HepG2 (cell line): ENCODE measurements around the gene ABCB4. TPM values are rescaled to one million over a fixed set of nuclear protein-coding genes. Genes with fewer than 3 reads are reported as not detected.

Experiments used
- DNMT3B ChIP-seq: conservative IDR thresholded peaks from 2 replicates; pipeline ENCODE4 v1.6.1; 2016; ENCODE audit warnings: missing biosample characterization, control low read depth
- E2F2 ChIP-seq: sonication (generic); formaldehyde crosslinking; IDR thresholded peaks from 2 replicates; pipeline ENCODE4 v1.4.0; 2020; ENCODE audit warnings: missing genetic modification reagents, borderline replicate concordance
- KDM2A ChIP-seq: sonication (generic); formaldehyde crosslinking; IDR thresholded peaks from 2 replicates; pipeline ENCODE4 v1.4.0; 2020; ENCODE audit warnings: low read depth, missing genetic modification reagents, borderline replicate concordance
- SMYD3 ChIP-seq: sonication (generic); formaldehyde crosslinking; IDR thresholded peaks from 2 replicates; pipeline ENCODE4 v1.8.1; 2023; ENCODE audit warnings: mild to moderate bottlenecking, missing genetic modification reagents
- TAF1 ChIP-seq: sonication (generic); formaldehyde crosslinking; IDR thresholded peaks from 2 replicates; pipeline ENCODE4 v1.4.0; 2020; ENCODE audit warnings: missing genetic modification reagents
- TOPORS ChIP-seq: sonication (generic); formaldehyde crosslinking; IDR thresholded peaks from 2 replicates; pipeline ENCODE4 v1.8.0; 2023; ENCODE audit warnings: mild to moderate bottlenecking, missing genetic modification reagents
- YEATS4 ChIP-seq: sonication (generic); formaldehyde crosslinking; IDR thresholded peaks from 2 replicates; pipeline ENCODE4 v1.4.0; 2020; ENCODE audit warnings: missing genetic modification reagents, borderline replicate concordance
- ZBTB7A ChIP-seq: sonication (generic); formaldehyde crosslinking; IDR thresholded peaks from 2 replicates; pipeline ENCODE4 v1.8.0; 2022; ENCODE audit warnings: mild to moderate bottlenecking, missing genetic modification reagents
- ZMYM3 ChIP-seq: sonication (generic); formaldehyde crosslinking; IDR thresholded peaks from 2 replicates; pipeline ENCODE4 v1.5.1; 2020; ENCODE audit warnings: mild to moderate bottlenecking, missing genetic modification reagents
- ZNF121 ChIP-seq: sonication (generic); formaldehyde crosslinking; IDR thresholded peaks from 2 replicates; pipeline ENCODE4 v1.5.0; 2020; ENCODE audit warnings: mild to moderate bottlenecking, missing genetic modification reagents
- ZNF674 ChIP-seq: sonication (generic); formaldehyde crosslinking; IDR thresholded peaks from 2 replicates; pipeline ENCODE4 v1.5.0; 2020; ENCODE audit warnings: low read depth, mild to moderate bottlenecking, missing genetic modification reagents
- ZSCAN31 ChIP-seq: sonication (generic); formaldehyde crosslinking; IDR thresholded peaks from 2 replicates; pipeline ENCODE4 v1.5.0; 2020; ENCODE audit warnings: low read depth, mild to moderate bottlenecking, missing genetic modification reagents
- polyA plus RNA-seq, 8 experiments: library from polyadenylated mRNA; depleted of rRNA in 3 of 8; stranded (reverse) in 7 of 8; unstranded in 1 of 8; fragments of >200 nt; fragmentation: Illumina TruSeq in 4 of 8; extraction: Trizol in 4 of 8; gene quantifications; 2 replicates each; pipeline versions ENCODE4 v1.2.1 to v1.2.3, GENCODE V29; 2011 to 2016; ENCODE audit warnings: low read depth in 4 of 8, missing spikeins in 1 of 8, mixed read lengths in 1 of 8; ENCODE audit not compliant: insufficient read depth in 1 of 8
- total RNA-seq, 5 experiments: library from RNA; depleted of rRNA; stranded (reverse); fragments of >200 nt; fragmentation: Illumina TruSeq; extraction: Trizol; gene quantifications; 2 replicates each; pipeline ENCODE4 v1.2.3, GENCODE V29; 2016; ENCODE audit warnings: low read depth in 1 of 5
- TF ChIP-seq, protein P1 (sequence below): IDR thresholded peaks from 2 replicates; pipeline ENCODE4 v1.4.0; 2020; ENCODE audit warnings: mild to moderate bottlenecking, missing genetic modification reagents

Gene ABCB4
- total and polyA plus RNA-seq, 2 of the 13 experiments (the other 11 are each of a cell fraction or from before 2014, with no cell fraction given), result 18.0 to 32.4 TPM

- TF ChIP-seq TOPORS (CRISPR knock-in tag), result peak; percentile 2; the same call in 1 of the 2 replicates
- no peak for TF ChIP-seq ZMYM3 (CRISPR knock-in tag)
- TF ChIP-seq YEATS4 (CRISPR knock-in tag), result peak; percentile 85
- TF ChIP-seq, protein P1, sequence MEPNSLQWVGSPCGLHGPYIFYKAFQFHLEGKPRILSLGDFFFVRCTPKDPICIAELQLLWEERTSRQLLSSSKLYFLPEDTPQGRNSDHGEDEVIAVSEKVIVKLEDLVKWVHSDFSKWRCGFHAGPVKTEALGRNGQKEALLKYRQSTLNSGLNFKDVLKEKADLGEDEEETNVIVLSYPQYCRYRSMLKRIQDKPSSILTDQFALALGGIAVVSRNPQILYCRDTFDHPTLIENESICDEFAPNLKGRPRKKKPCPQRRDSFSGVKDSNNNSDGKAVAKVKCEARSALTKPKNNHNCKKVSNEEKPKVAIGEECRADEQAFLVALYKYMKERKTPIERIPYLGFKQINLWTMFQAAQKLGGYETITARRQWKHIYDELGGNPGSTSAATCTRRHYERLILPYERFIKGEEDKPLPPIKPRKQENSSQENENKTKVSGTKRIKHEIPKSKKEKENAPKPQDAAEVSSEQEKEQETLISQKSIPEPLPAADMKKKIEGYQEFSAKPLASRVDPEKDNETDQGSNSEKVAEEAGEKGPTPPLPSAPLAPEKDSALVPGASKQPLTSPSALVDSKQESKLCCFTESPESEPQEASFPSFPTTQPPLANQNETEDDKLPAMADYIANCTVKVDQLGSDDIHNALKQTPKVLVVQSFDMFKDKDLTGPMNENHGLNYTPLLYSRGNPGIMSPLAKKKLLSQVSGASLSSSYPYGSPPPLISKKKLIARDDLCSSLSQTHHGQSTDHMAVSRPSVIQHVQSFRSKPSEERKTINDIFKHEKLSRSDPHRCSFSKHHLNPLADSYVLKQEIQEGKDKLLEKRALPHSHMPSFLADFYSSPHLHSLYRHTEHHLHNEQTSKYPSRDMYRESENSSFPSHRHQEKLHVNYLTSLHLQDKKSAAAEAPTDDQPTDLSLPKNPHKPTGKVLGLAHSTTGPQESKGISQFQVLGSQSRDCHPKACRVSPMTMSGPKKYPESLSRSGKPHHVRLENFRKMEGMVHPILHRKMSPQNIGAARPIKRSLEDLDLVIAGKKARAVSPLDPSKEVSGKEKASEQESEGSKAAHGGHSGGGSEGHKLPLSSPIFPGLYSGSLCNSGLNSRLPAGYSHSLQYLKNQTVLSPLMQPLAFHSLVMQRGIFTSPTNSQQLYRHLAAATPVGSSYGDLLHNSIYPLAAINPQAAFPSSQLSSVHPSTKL (CRISPR knock-in tag), result peak; percentile 51
- no peak for TF ChIP-seq ZNF121 (CRISPR knock-in tag)
- TF ChIP-seq KDM2A (CRISPR knock-in tag), result peak; percentile 57
- no peak for TF ChIP-seq SMYD3 (CRISPR knock-in tag)
- peak; percentile 70; the same call in 1 of the 2 replicates for TF ChIP-seq TAF1
- TF ChIP-seq ZNF674 (CRISPR knock-in tag), result 0 out of 2 replicates have a peak, but pooled peaks have one; percentile 52
- TF ChIP-seq ZSCAN31 (CRISPR knock-in tag), result peak; percentile 80
- TF ChIP-seq ZBTB7A, result peak; percentile 67; the same call in 1 of the 2 replicates
- TF ChIP-seq DNMT3B (CRISPR knock-in tag), result no peak
- no peak for TF ChIP-seq E2F2 (CRISPR knock-in tag)
Observed at GRCh38 chr7:87475359-87476178, at the start of gene ABCB4 (continued).
